Mesenchymal stem cell (in vitro differentiated cells and primary cell): ENCODE results near the gene CD2BP2.
"Not testable (repeated sequence)": the region's sequence is repeated elsewhere in the genome, so short reads cannot be mapped to it uniquely, and the experiment has no call there.

Experiments used
- DNase-seq: peaks from one replicate; pipeline ENCODE4 v3.0.0-alpha.2; 2013
- H2AFZ ChIP-seq: one replicate; pipeline ENCODE4 v1.6.1; 2013; ENCODE audit warnings: low read depth, mild to moderate bottlenecking, control low read depth, inconsistent platforms, low read length, moderate library complexity
- H2AK5ac ChIP-seq: 2 replicates; pipeline ENCODE4 v1.6.1; 2013; ENCODE audit warnings: low read length, moderate library complexity, mild to moderate bottlenecking, inconsistent platforms; ENCODE audit not compliant: severe bottlenecking
- H2BK120ac ChIP-seq: one replicate; pipeline ENCODE4 v1.6.1; 2013; ENCODE audit warnings: low read depth, mild to moderate bottlenecking, inconsistent platforms, low read length, moderate library complexity
- H2BK12ac ChIP-seq, 2 experiments: one replicate each; pipeline ENCODE4 v1.6.1; 2013; ENCODE audit warnings: inconsistent platforms in 2 of 2, low read length in 2 of 2, mild to moderate bottlenecking in 2 of 2, moderate library complexity in 2 of 2, control low read depth in 1 of 2
- H2BK15ac ChIP-seq: one replicate; pipeline ENCODE4 v1.6.1; 2013; ENCODE audit warnings: mild to moderate bottlenecking, low read depth, inconsistent platforms; ENCODE audit not compliant: poor library complexity, severe bottlenecking
- H2BK5ac ChIP-seq: 2 replicates; pipeline ENCODE4 v1.6.1; 2013; ENCODE audit warnings: low read depth, mild to moderate bottlenecking, low read length, control low read depth, inconsistent platforms; ENCODE audit not compliant: poor library complexity, severe bottlenecking
- H3K14ac ChIP-seq, 2 experiments: one replicate each; pipeline ENCODE4 v1.6.1; 2013; ENCODE audit warnings: inconsistent platforms in 2 of 2, low read length in 2 of 2, control low read depth in 1 of 2, mild to moderate bottlenecking in 1 of 2, moderate library complexity in 1 of 2
- H3K18ac ChIP-seq, 2 experiments: one replicate each; pipeline ENCODE4 v1.6.1; 2013; ENCODE audit warnings: inconsistent platforms in 2 of 2, low read length in 2 of 2, control low read depth in 1 of 2, low read depth in 1 of 2, mild to moderate bottlenecking in 1 of 2
- H3K23ac ChIP-seq, 2 experiments: one replicate each; pipeline ENCODE4 v1.6.1; 2013; ENCODE audit warnings: inconsistent platforms in 2 of 2, low read length in 2 of 2, mild to moderate bottlenecking in 2 of 2, moderate library complexity in 2 of 2, control low read depth in 1 of 2
- H3K27ac ChIP-seq: 2 replicates; pipeline ENCODE4 v1.5.1; 2013; ENCODE audit warnings: mild to moderate bottlenecking, moderate library complexity, low read length, control low read depth, inconsistent platforms; ENCODE audit not compliant: poor library complexity, severe bottlenecking
- H3K27me3 ChIP-seq, 2 experiments: 2 replicates each; pipeline versions ENCODE4 v1.6.1 to v1.7.0; 2013; ENCODE audit warnings: low read length in 2 of 2, mild to moderate bottlenecking in 2 of 2, moderate library complexity in 2 of 2, control low read depth in 1 of 2, inconsistent platforms in 1 of 2; ENCODE audit not compliant: control insufficient read depth in 1 of 2, insufficient read depth in 1 of 2
- H3K36me3 ChIP-seq, 2 experiments: 2 replicates each; pipeline versions ENCODE4 v1.6.1 to v1.7.0; 2013; ENCODE audit warnings: low read length in 2 of 2, control low read depth in 1 of 2, inconsistent platforms in 1 of 2, low read depth in 1 of 2, mild to moderate bottlenecking in 1 of 2; ENCODE audit not compliant: insufficient read depth in 2 of 2, control insufficient read depth in 1 of 2
- H3K4ac ChIP-seq, 2 experiments: one replicate each; pipeline ENCODE4 v1.6.1; 2013; ENCODE audit warnings: inconsistent platforms in 2 of 2, low read length in 2 of 2, mild to moderate bottlenecking in 2 of 2, moderate library complexity in 2 of 2, control low read depth in 1 of 2, low read depth in 1 of 2
- H3K4me1 ChIP-seq: 2 replicates; pipeline ENCODE4 v1.6.1; 2013; ENCODE audit warnings: low read depth, low read length, control low read depth; ENCODE audit not compliant: control insufficient read depth, insufficient read depth
- H3K4me2 ChIP-seq: 2 replicates; pipeline ENCODE4 v1.6.1; 2013; ENCODE audit warnings: low read length, mild to moderate bottlenecking, inconsistent platforms; ENCODE audit not compliant: poor library complexity, severe bottlenecking
- H3K4me3 ChIP-seq, 2 experiments: 2 replicates each; pipeline versions ENCODE4 v1.5.1 to v1.7.0; 2013; ENCODE audit warnings: low read length in 2 of 2, mild to moderate bottlenecking in 2 of 2, control low read depth in 1 of 2, low read depth in 1 of 2; ENCODE audit not compliant: insufficient read depth in 1 of 2
- H3K79me1 ChIP-seq: replicated peaks from 2 replicates; pipeline ENCODE4 v1.6.1; 2013; ENCODE audit warnings: mild to moderate bottlenecking, control low read depth, low read length, inconsistent platforms; ENCODE audit not compliant: poor library complexity, severe bottlenecking
- H3K9ac ChIP-seq: 2 replicates; pipeline ENCODE4 v1.7.0; 2013; ENCODE audit warnings: mild to moderate bottlenecking, low read length, moderate library complexity
- H3K9me3 ChIP-seq: 2 replicates; pipeline ENCODE4 v1.7.0; 2013; ENCODE audit warnings: mild to moderate bottlenecking, low read length; ENCODE audit not compliant: control insufficient read depth
- H4K8ac ChIP-seq: one replicate; pipeline ENCODE4 v1.6.1; 2013; ENCODE audit warnings: inconsistent platforms, mild to moderate bottlenecking, low read length, moderate library complexity
- H4K91ac ChIP-seq: one replicate; pipeline ENCODE4 v1.6.1; 2013; ENCODE audit warnings: mild to moderate bottlenecking, low read length, inconsistent platforms
- WGBS: methylation state at CpG from one replicate; pipeline ENCODE4 v1.1.7; 2013; ENCODE audit warnings: mixed read lengths; 5-methylcytosine and 5-hydroxymethylcytosine counted together

CD2BP2 gene

GRCh38 chr16:30310937-30311336, 44.2 kb downstream of the CD2BP2 start:
- WGBS, result no CpG with 5 or more reads among the region's 4 CpGs
- not testable (repeated sequence) for H2AK5ac ChIP-seq, H2BK15ac ChIP-seq, H3K4me3 ChIP-seq, H2BK120ac ChIP-seq, H3K18ac ChIP-seq, H3K27me3 ChIP-seq, H3K9ac ChIP-seq, H3K79me1 ChIP-seq, H3K36me3 ChIP-seq, H2BK5ac ChIP-seq, H4K91ac ChIP-seq, H4K8ac ChIP-seq, H3K27ac ChIP-seq, H3K14ac ChIP-seq, H3K4me1 ChIP-seq, H2AFZ ChIP-seq, H3K4ac ChIP-seq, H3K4me2 ChIP-seq, H3K9me3 ChIP-seq, H2BK12ac ChIP-seq, H3K23ac ChIP-seq, DNase-seq

GRCh38 chr16:30309255-30309654, 45.9 kb downstream of the CD2BP2 start:
- not testable (repeated sequence) for H2BK15ac ChIP-seq, H3K14ac ChIP-seq, H4K91ac ChIP-seq, H3K79me1 ChIP-seq, H3K9me3 ChIP-seq, H3K27me3 ChIP-seq, H2BK120ac ChIP-seq, H3K23ac ChIP-seq, H3K9ac ChIP-seq, H3K4me3 ChIP-seq, H3K4ac ChIP-seq, H3K4me1 ChIP-seq, H3K4me2 ChIP-seq, H3K36me3 ChIP-seq, H2BK12ac ChIP-seq, H2AFZ ChIP-seq, H2AK5ac ChIP-seq, H2BK5ac ChIP-seq, H3K18ac ChIP-seq, DNase-seq, H4K8ac ChIP-seq, H3K27ac ChIP-seq
- 100% methylated on average over 3 of the region's 5 CpGs for WGBS
